DLD1 (cell line): ENCODE results near the gene ACAP3.

ENCODE experiments used
- in situ Hi-C: cut with HindIII; loops from 2 replicates; pipeline ENCODE4 v1.10.0; 2017; ENCODE audit warnings: low sequenced_read_pairs

ACAP3 gene

DNA sequence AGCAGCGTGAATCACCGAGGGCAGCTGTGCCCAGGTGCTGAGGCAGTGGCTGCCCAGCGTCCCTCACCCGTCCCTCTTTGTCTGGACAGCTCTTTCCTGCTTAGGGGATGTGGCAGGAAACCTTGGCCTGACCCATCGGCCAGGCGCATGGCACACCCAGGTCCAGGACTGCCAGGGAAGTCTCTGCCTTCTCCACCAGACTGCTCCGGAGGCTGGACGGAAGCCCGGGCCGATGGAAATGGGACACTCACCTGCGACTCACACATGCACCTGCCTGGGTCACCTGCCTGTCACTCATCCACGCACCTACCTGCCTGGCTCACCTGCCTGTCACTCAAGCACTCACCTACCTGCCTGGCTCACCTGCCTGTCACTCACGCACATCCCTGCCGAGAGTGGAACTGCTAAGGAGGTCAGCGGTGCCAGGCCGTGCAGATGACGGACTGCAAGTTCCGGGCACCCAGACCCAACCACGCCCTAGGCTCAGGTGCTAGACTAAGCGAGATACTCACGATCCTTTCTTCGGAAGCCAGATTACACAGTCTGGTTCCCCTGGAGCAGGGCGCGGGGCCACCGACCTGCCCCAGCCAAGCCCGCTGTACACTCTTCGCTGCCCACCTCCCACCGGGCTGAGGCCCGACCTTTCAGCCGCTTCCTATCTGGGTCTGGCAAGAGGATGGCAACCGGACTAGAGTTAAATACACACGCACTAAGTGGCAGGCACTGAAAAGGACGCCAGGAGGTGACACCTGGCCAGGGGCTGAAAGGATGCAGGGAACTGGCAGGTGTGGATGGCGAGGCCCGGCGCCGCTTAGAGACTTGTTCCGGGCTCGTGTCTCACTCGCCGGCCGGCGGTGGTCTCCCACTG, 35.2 kb downstream of the ACAP3 start:
- in situ Hi-C loops, result no loop called here

DNA sequence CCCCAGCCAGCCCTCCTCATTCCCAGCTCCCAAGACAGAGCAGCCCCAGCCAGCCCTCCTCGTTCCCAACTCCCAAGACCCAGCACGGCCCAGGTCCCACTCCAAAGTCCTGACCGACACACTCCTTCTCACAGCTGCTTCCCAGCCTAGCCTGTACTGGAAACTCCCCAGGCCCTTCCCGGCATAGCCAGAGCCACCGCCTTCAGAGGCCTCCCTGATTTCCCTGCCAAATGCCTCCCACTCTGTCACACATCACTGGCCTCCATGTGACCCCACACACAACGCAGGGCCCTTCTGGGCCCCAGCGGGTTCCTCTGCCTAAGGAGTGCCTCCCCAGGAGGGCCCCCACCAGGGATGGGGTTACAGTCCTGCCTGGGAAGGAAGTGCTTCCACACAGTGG, 36.9 kb downstream of the ACAP3 start:
- in situ Hi-C loops, result no loop called here

DNA sequence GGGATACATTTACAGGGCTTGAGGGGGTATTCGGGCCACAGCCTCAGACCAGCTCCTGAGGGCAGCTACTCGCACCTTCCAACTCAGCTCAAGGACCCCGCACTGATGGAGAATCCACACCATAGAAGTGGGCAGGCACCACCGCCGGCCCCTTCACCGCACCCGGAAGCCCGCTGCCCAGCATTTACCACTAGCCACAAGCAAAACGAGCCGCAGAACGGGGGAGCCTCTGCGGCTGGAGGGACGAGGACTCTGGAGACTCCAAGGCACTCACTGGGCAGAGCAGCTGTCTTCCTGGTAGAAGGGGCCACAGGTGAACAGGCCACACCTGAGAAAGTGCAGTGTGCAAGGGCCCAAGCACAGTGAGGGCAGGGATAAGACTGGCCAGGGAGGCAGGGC, 39.4 kb downstream of the ACAP3 start:
- in situ Hi-C loops, result no loop called here

DNA sequence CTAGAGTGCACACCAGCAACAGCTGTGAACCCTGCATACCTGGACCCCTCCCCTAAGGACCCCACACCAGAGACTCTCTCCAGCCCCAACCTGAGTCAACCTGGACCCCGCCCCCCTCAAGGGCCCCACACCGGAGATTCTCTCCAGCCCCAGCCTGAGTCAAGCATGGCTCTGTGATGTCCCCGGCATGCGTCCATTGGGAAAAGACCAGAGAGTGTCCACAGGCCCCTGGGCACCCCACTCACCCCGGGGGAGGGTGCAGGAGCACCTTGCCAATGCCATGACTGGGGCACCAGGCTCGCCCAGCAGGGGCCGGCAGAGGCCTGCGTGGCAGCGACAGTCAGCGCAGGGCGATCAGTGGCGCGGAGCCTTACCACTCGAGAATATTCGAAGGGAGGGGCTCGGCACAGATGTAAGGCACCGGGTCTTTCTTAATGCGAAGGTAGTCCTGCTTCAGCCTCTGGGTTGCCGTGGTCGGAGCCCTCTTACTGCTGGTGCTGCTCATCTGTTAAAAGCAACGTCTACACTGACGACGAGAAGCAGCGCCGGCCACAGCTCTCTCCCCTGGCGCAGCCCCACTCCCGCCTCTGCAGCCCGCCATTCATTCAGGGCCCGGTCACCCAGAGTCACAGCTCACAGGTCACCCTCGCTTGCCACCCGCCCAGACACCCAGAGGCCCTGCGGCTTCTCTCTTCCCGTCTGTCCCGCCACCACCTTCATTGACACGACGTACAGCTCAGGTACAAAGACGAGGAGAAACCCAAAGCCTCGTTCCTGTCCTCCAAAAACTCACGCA, 40.0 kb downstream of the ACAP3 start:
- in situ Hi-C loops, result no loop called here

DNA sequence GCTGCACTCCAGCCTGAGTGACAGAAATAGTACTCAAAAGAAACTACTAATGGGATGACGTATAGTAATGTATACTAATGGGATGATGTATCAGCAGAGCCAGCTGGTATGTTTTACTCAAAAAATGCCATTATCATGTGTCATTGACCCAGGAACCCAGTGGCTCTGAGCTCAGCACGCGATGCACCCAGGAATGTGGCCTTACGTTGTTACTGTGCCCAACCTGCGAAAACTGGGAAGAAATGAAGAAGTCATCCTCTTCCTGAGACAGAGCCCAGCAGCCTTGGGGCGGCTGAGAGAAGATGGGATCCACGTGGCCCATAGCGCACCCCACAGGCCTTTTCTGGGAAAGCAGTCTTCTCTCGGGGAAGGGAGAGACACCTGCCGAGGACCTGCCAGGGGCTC, 42.9 kb downstream of the ACAP3 start:
- in situ Hi-C loops, result no loop called here

DNA sequence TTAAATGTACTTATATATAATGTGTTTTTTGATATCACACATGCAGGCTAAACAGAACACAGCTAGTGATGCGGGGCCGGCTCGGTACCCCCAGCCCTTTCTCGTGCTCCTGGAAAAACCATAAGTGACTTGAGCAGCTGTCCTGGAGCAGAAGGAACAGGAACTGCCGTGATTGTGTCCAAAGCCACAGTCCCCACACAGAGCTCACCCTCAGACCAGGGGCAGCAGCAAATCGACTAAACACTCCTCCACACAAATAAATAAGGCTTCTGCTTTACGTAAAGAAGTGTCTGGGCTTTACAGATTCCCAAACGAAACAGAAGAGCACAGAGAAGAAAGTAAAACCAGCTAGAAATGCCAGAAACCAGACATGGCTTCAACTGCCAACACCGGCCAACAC, 43.7 kb downstream of the ACAP3 start:
- in situ Hi-C loops, result no loop called here

DNA sequence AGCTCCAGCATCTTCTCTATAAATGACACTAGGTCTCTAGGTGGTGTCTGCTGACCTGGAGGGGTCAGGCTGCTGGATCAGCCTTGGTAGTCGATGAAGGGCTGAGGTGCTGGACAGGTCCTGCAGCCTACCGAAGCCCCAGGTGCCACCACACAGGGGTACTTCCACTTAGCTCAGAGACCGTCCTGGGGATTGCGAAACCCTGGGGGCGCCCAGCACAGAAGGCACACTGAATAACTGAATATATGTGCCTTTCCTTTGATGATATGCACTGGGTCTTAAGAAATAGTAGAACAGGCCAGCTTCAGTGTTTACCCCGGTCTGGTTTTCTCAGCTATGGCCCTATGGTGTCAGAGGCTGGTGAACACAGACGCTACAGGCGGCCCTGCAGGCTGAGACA, 45.0 kb downstream of the ACAP3 start:
- in situ Hi-C loops, result no loop called here

DNA sequence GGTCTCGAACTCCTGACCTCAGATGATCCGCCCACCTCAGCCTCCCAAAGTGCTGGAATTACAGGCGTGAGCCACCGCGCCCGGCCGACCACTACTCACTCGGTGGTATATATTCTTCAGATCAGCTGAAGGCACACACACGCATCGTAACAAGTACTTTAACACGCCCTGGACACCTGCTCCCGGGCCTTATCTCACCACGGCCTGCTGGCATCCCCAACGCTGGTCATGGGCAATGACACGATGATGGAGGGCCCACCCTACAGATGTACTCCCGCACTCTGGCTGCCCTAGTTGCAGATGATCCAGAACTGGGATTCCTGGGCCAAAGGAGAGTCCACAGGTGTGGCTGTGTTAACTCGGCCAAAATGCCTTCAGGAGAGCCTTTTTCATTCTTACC, 45.7 kb downstream of the ACAP3 start:
- in situ Hi-C loops, result no loop called here

DNA sequence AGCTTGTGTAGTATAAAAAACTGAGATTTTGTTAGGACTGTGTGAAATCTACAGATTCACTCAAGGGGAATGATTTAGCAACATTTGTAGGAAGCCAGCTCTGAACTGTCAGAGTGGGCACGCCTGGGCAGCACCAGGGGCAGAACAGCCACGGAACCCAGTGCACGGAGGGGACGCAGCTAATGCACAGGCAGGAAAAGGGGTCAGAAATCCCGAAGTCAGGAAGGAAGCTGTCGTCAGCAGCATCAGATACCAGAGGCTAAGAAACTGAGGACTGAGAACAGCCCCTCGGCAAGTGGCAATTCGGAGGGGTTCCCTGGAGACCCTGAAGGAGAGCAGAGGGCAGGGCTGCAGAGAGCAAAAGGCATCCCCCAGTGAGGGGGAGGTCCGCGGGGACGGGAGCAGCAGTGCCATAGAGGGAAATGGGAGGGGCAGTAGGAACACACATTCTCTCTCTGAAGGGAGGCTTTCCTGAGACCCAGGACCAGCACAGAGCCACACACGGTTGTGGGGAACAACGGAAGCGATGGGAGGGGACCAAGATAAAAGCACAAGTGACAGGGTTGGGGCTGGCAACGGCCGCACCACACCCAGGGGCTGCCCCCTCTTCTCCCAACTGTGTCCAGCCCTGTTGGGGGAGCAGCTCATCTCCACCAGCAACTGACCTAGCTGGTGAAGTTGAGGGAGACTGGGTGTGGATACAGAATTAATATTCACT, 46.7 kb downstream of the ACAP3 start:
- in situ Hi-C loops, result no loop called here

DNA sequence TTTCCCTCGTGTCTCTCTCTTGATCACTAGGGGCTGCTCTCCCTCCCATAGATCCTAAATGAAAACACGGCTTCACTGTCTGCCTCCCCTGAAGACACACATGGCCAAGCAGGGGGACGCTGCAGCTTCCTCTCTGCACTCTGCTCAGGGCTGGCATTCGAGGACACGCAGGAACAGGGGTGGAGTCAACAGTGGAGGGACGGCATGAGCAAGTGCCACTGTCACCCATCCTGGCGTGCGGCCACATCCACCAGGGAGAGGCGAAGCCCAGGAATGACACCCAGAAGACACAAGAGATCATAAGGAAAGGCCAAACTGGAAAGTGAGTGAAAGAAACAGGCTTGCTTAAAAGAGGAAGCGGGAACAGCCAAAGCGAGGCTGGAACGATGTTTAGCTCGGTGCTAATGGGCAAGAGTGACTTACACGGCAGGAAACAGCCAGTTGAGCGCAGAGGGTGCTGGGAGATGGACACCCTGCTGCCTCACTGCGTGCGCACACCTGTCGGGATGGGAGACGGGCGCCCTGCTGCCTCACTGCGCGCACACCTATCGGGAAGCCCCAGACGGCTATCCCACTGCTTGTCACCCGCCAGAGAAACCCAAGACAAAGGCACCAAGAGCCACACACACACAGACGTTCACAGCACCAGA, 47.7 kb downstream of the ACAP3 start:
- in situ Hi-C loops, result no loop called here

DNA sequence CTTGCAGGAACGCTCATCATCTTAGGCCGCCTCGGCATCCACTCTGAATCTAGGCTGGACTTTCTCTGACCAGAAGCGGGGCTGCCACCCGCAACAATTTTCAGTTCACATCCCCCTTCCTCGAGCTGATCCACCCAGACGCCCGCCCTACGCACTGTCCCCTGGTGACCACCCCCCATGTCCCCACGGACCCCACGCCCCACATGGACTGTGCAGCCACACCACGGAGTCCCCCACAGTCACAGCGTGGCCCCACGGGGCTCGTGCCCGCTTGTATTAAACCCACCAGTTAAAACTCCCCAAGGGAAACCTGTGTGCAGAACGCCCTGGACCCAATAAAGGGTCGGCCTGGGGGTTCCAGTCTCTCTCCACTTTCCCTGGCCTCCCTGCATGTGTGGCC, 48.2 kb downstream of the ACAP3 start:
- in situ Hi-C loops, result no loop called here

DNA sequence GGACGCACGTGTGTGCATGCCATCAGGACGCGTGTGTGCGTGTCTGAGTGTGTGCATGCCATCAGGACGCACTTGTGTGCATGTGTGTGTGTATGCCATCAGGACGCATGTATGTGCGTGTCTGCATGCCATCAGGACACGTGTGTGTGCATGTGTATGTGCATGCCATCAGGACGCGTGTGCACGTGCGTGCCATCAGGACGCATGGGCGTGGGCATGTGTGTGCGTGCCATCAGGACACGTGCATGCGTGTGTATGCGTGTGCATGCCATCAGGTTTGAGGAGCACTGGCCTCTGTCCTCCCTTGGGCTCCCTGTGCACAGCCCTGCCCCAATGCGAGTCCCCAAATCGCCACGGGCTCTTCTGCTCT, 48.6 kb downstream of the ACAP3 start:
- in situ Hi-C loops, result no loop called here

DNA sequence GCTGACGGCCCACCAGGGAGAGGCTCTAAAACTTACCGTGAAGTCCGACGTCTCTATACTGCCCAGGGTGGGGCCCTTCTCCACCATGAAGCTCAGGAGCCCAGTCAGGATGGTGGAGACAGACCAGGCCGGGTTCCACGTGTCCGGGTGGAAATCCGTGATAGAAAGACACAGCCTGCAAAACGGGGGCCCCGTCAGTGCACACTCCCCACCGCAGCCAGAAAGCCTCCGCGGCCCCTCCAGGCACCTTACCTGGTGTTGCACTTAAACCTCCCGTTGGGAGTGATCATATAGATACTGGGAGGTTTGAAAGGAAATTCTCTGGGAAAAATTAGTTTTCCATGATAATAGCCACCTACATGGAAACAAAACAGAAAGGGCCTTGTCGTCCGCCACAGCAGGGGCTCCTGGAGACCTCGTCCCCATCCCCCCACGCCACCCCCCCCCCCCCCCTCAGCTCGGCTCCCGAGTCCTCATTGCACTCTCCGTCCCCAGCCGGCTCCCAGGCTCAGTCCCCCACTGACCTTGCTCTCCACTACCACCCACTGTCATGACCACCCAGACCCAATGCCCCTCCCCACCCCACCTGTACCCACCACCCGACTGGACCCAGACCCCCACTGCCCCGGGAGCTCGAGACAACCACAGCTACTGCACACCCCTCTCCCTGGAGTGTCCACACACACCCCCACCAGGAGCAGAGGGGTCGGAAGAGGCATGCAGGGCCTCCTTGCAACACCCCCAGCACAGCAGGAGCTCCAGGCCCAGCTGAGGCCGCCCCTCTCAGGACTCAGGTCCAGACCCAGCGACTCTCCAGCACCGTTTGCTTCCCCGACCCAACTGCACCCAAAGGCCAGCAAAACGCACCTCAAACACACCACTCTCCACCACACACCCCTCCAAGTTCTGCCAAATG, 50.5 kb downstream of the ACAP3 start:
- in situ Hi-C loops, result no loop called here

DNA sequence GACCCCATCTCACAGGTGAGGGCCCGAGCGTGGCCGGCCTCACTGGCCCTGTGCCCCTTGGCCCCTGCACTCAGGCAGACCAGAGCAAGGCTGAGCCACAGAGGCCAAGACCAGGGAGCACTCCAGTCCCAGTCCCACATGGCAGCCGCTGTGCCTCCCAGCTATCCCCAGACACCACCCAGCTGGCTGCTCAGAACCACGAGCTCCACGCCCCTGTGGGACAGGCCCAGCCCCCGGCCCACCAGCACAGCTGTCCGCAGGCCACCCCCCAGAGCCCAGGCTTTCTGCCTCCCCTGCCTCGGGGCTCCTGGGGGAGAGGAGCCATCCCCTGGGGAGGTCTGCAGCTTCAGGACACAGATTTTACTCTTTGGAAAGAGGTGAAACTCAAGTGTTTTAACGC, 52.1 kb downstream of the ACAP3 start:
- in situ Hi-C loops, result no loop called here

DNA sequence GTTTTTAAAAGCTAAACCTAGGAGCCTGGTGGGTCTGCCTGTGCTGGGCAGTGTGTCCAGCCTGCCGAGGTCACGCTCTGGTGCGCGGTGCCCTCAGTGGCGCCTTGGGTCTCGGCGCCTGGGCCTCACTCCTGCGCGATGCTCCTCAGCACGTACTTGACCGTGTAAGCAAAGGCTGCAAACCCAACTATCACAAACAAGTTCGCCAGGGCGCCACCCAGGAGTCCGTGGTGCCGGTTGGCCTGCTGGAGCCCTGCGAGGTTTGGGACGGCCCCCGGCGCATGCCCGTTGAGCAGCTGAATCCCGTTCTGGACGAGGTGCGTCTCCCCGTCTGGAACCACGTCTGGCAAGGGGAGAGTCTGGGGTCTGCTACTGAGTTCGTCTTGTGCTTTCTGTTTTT, 52.7 kb downstream of the ACAP3 start:
- in situ Hi-C loops, result no loop called here

DNA sequence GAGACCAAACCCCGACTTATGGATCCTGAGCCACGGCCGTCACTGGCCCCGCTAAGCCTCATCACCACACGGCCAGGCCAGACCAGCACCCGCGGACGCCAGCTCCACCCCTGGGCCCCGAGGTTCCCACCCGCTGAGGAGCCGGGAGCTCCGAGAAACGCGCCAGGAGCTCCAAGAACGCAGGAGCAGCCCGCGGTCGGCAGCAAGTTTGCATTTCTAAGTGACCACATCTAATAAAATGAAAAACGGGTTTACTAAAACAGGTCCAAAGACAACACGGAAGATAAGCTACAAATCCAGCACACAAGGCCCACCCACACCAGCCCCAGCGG, 53.1 kb downstream of the ACAP3 start:
- in situ Hi-C loops, result no loop called here

DNA sequence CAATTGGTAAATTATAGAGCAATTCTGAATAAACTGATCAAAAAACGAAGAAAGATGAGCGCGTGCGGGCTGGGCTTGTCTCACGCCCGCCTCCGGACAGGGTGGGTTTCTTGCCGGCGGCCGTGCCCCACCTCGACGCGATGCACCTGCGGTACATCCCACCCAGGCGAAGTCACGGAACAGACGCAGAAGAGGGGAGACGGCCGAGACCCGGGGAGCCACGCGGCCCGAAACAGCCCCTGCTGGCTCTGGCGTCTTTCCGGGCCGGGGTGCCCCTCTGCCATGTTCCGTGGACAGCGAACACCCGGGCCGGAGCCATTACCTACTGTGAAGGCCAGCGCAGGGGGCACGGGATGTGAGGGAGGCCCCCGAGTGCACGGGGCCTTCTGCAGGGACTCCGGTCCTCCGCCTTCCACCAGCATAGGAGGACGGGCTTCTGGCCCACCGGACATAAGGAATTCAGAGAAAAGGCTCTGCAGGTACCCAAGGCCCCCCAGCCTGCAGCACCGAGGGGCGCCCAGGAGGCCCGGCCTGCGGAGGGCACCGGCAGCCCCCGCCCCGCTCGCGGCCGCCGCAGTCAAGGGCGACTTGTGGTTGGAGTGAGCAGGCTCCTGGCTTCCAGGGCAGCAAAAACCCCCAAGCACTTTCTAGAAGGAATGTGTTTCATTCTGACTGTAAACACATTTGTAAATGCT, 53.6 kb downstream of the ACAP3 start:
- in situ Hi-C loops, result no loop called here

DNA sequence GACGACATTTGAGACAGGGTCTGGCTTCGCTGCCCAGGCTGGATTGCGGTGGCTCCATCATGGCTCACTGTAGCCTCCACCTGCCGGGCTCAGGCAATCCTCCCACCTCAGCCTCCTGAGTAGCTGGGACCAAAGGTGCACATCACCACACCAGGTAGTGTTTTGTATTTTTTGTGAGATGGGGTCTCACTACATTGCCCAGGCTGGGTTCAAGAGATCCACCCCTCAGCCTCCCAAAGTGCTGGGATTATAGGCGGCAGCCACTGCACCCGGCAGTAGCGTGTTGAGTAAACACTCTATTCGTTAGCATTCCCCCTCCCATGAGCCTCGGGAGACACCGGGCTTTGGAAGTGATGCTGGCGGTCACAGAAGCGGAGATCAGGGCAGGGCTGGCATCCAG, 54.4 kb downstream of the ACAP3 start:
- in situ Hi-C loops, result no loop called here

DNA sequence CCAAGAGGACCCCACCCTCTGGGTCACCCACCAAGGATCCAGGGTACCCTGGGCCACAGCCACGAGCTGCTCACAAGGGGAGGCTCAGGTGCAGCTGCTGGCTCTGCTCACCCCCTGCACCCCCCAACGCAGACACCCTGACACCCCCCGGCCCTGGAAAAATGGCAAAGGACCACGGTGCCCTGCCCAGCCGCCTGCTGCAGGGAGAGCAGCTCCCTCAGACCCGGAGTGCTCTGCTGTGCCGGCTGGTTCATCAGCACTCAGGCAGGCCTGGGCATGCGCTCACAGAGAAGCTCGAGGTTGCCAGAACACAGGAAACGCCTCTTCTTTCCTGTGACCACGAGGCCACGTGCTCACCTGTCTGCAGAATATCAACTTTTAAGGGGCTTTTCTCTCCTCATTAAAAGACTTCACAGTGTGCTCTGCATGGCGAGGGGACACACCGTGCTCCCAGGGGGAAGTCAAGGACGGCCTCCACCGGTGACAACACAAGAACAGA, 56.9 kb downstream of the ACAP3 start:
- in situ Hi-C loops, result no loop called here
